Measurements from ENCODE around the gene PTK6.
"Not testable (repeated sequence)": the region's sequence is repeated elsewhere in the genome, so short reads cannot be mapped to it uniquely, and the experiment has no call there.

The PTK6 gene

DNA sequence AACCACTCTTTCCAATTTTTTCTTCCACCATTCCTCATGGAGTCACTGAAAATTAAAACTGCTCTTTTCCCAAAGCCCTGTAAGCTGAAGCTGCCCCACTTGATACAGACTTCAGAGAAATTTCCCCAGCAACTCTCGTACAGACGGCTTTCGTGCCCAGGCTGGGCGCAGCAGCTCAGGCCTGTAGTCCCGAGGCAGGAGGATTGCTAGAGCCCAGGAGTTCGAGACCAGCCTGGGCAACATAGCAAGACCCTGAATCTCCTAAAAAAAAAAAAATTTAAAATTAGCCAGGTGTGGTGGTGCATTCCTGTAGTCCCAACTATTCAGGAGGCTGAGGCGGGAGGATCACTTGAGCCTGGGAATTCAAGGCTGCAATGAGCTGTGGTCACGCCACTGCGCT lies 10.0 kb downstream of the PTK6 start:
- DNase-seq = no peak

DNA sequence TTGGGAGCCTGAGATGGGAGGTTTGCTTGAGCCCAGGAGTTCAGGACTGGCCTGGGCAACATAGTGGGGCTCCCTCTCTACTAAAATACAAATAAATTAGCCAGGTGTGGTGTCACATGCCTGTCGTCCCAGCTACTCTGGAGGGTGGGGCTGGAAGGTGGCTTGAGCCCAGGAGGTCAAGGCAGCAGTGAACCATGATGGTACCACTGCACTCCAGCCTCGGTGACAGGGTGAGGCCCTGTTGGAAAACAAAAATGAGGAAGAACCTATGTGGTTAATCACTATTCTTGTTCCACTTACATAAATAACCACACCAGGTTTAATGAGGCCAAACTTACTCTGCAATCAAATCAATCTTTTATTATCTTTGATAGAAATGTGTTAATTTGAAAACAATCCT lies 11.2 kb downstream of the PTK6 start:
- no peak for DNase-seq

DNA sequence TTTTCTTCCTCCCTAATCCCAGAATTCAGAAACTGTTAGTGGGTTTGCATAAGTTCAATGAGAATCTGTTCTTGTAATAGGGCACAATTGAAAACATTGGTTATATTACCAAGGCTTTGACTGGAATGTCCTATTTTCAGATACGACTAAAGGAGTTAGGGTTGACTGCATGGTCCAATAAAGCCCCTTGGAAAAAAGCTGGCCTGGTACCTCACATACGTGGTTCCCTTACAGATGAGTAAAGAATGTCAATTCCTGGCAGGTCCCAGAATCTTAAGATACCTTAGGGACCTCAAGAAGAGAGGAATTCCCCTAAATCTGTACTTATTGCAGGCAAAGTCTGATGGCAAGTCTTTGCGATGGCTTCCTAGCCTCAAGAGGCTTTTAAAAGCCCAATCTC lies 12.0 kb downstream of the PTK6 start:
- DNase-seq = no peak

DNA sequence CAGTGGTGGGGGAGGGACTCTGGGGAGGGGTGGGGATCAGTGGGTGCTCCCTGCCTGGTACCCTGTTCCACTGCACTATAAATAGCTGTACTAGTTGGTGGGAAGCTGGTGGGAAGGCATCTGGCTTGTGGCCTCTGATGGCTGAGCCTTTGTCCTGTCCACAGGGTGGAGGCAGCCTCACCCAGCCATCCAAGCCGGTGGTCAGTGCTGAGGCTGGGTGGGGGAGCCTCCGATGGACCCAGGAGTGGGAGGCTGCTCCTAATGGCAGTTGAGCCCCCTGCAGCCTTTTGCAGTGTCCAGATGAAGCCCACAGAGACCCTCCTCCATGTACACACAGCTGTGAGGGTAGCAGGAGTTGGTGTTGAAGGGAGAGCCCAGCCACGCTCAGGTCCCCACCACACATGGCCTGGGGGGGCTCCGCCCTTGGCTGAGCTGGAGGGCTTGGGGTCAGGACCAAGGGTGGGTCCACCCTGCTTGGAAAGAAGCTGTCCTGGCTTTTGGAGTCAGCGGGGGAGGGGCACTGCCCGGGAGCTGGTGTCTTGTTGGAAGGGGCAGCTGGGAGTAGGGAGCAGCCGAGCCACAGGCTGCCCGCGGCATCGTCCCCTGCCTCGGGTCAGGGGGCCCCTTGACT lies 14.1 kb downstream of the PTK6 start:
- no peak for DNase-seq

DNA sequence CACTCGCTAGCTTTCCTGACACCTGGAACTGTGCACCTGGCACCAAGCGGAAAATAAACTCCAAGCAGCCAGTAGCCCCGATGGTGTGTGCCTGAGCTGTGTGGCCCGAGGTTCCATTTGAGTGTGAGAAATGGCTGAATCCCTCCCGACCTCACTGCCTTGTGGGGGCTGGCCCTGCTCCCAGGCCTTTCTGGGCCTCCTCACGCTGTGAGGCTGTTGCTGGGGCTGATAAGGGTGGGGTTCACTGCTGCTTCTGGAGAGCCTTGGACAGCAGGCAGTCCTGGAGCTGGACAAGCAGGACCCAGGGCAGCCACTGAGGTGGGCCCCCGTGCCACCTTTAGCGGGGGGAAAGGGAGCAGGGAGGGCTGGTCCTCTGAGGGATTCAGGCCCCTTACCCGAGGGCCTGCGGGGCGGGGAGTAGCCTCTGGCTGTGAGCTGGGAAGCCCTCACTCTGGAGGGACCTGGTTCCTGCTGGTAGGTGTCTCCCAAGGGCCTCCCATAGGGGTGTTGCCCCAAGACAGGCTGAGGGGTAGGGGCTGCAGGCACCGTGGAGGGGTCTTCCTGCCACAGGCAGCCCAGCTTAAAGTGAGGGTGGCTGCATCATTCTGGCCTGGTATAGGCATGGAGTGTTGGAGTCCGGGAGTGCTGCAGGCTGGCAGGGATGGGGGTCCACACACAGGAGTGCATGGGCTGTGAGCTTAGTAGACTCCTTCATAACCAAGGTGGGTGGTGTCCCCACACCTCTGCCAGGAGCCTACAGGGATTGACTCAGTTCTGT lies 14.9 kb downstream of the PTK6 start:
- DNase-seq = no peak

DNA sequence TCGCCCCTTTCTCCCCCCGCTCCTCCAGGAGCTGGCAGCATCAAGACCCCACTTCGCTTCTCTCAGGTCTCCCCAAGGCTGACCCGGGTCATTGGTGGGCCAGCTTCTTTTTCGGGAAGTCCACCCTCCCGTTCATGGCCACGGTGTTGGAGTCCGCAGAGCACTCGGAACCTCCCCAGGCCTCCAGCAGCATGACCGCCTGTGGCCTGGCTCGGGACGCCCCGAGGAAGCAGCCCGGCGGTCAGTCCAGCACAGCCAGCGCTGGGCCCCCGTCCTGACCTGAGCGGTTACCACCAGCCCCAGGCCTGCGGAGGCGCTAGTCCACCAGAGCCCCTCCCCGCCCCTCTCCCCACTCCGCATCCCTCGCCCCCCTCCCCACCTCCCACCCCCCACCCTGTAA lies 15.6 kb downstream of the PTK6 start:
- DNase-seq = no peak

DNA sequence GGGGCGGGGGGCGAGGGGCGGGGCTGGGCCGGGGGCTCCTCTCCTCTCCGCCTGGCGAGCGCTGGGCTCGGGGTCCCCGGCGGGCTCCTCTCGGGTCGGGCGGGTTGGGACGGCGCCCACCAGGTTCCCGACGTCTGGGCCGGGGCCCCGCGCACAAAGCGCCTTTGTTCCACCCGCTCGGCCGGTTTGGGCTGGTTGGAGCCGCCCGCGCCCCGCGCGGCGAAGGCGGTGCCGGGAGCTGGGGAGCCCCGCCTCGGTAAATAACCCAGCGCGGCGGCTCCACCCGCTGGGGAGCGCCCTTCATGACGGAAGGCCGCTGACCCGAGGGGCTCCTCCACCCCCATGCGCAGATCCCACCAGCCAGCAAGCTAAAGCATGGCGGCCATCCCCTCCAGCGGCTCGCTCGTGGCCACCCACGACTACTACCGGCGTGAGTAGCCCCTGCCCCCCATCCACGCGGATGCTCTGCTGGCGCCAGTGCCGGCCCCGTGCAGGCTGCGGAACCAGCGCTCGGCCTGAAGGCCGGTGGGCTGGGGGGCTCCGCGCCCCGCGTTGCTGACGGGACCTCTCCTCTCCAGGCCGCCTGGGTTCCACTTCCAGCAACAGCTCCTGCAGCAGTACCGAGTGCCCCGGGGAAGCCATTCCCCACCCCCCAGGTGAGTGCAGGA lies 16.1 kb downstream of the PTK6 start:
- DNase-seq = peak; percentile 74

DNA sequence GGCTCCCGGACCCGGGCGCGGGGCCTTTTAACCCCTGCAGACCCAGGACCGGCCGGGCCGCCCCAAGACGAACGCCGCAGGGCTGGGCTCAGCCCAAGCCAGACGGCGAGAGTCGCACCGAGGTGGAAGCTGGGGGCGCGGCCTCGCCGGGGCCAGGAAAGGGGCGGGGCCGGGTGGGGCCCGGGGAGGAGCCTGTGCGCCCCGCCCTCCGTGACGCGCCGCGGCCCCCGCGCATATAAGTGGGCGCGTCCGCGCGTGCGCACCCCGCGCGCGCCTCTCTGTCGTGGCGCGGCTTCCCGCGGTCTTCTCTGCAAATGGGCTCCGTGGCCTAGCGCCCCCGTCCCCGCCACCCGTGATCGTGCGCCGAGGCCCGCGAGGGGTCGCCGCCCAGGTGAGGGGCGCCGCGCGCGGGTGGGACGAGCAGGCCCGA lies 16.7 kb downstream of the PTK6 start, which contains the start of gene PPDPF:
PPDPF (plus strand) TSS at position 262 of the 430 bp plus-strand sequence. CDS start 544 bp downstream, outside the sequence.
- DNase-seq = peak; percentile 79

DNA sequence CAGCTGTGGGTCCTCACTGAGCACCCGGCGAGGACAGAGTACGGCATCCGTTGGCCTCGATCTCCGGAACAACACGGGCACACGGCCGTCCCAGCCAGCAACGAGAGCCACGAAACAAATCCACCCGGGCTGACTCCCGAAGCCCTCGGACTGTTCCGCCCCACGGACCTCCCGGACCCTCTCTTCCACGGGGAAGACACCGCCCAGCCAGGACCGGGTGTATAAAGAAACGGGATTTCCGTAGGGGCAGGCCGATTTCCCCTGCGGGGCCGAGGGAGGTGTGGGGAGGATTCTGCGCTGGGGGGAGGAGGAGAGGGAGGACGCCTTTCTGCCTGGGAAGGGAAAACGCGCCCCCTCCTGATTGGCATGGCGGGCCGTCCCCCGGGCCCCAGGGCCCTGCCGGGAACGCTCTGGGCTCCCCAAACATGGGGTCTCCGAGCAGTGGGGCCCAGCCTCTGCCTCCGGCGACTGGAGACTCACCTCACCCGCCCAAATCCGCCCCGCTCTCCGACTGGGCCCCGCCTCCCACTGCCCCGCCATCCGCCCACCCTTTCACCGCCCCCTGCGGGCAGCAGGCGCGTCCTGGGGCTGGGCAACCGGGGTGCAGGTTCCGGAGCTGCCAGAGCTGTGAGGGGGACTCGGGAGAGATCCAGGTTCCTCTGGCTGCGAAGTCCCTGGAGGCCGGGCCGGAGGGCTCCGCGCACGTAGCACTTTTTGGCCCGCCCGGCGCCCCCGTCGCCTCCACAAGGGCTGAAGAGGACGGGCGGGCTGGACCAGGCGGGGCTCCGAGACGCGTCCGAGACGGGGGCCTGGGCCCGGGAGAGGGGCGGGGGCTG lies 17.3 kb downstream of the PTK6 start:
- no peak for DNase-seq

DNA sequence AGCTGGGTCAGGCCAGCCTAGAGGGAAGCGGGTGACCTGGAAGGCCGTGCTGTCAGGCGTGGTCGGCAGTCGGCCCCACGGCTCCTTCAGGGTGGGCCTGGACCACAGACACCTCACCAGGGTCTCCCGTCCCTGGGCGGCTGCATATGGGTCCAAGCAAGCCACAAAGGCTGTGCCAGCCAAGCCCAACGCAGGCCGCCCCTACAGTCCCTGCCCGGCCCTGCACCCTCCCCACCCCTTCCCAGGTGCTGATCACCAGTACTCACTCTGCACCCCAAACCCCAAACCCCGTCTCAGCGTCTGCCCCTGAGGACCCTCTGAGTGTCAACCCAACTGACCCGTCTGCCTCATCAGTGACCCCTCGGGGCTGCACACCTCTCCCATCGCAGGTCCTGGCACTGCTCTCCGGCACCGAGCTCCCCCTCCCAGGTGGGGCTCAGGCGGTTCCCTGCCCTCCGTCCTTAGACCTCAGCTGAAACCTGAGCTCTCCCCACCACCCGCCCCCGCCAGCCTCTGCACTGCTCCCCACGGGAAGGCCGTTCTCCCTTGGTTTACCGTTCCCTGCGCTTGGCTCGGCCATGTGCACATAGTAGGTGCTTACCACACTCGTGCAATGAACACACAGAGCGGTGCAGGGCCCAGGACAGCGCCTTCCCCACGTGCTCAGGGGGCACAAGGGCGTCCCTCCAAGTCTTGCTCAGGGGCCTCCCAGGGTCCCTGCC lies 18.1 kb downstream of the PTK6 start:
- DNase-seq = no peak

DNA sequence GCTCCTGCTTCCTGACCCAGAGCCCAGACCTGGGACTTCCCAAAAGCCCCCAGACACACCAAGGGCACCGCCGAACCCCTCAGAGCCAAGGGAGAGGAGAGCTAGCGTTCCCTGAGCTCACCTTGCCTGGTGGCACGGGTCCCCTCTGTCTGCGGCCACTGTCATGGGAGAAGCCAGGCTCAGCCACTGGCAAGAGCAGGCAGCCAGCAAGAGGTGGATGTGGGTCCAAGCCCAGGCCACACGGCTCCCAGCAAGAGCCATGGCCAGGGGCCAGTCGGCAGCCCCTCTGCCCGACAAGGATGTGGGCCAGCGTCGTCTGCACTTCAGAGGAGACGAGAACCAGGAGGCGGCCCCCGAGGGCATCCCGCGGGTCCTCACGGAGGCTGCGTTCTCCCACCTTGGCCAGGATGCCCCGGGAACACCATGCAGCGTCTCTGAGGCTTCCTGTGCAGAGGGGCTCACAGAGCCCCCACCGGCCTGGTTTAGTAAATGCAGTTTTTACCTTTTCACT lies 18.8 kb downstream of the PTK6 start:
- no peak for DNase-seq

DNA sequence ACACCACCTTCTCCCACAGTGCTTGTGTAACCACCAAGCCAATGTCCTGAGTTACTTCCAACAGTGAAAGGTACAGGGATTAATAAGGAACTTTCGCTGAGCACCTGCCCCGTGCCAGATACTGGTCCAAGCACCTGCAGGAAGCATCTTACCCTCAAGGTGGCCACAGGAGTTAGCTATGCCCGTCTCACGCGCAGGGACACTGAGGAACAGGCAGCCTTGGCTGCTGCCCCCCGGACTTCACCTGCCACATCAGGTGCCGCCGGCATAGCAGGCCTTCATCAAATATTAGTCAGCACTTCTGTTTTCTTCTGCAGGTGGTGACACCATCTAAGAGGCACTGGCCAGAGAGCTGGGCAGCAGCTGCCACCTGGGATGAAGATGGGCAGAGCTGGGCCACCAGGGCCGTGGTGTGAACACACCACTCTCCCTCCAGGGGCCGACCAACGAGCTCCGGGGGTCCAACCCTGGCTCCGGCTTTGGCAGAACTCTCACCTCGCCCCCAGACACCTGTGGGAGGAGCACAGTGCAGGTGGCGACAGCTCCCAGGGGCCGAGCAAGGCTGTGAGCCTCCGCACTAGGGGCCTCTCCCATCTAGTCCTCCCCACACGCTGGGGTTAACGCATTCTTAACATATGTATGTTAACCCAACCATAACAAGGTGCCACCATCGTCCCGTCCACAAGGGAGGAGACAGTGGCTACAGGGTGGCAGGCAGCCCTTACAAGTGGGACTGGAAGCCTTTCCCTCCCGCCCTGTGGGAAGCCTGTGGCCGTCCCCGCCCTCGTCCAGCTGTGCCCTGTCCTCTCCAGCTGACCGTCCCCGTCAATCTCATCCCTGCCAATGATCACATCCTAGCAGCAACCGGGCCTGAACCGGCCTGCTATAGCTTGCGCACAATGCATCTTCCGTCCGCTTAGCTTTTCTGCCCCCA lies 19.5 kb downstream of the PTK6 start:
- peak; percentile 40 for DNase-seq

DNA sequence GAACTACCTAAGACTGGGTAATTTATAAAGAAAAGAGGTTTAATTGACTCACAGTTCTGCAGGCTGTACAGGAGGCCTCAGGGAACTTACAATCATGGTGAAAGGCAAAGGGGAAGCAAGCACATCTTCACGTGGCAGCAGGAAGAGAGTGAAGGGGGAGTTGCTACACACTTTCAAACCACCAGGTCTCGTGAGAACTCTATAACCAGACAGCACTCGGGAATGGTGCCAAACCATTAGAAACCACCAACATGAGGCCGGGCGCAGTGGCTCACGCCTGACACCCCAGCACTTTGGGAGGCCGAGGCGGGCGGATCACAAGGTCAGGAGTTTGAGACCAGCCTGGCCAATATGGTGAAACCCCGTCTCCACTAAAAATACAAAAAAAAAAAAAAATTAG lies 22.7 kb downstream of the PTK6 start:
- DNase-seq = not testable (repeated sequence)

DNA sequence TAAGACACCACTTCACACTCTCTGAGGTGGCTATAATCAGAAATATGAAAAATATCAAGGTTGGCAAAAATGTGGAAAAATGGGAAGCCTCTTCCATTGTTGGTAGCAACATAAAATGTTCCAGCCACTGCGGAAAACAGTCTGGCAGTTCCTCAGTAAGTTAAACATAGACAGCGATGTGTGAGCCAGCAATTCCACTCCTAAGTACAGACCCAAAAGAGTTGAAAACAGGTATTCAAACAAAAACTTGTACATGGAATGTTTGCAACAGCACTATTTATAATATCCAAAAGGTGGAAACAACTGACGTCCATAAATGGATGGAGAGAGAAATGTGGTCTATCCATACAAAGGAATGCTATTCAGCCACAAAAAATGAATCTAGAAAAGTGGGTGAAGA lies 24.0 kb downstream of the PTK6 start:
- DNase-seq = no peak

DNA sequence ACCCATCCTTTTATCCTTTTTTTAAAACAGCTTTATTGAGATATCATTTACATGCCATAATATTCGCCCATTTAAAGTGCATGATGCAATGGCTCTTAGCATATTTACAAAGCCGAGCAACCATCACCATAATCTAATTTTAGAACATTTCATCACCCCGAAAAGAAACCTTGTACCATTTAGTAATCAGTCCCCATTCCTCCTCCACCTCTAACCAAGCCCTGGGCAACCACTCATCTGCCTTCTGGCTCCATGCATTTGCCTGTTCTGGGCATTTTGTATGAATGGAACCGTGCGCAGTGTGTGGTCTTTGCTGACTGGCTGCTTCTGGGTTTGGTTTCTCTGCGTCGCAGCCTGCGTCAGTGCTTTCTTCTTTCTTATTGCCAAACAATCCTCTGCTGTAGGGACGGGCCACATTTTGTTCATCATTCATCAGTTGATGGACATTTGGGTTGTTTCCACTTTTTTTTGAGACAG lies 28.1 kb downstream of the PTK6 start:
- no peak for DNase-seq

DNA sequence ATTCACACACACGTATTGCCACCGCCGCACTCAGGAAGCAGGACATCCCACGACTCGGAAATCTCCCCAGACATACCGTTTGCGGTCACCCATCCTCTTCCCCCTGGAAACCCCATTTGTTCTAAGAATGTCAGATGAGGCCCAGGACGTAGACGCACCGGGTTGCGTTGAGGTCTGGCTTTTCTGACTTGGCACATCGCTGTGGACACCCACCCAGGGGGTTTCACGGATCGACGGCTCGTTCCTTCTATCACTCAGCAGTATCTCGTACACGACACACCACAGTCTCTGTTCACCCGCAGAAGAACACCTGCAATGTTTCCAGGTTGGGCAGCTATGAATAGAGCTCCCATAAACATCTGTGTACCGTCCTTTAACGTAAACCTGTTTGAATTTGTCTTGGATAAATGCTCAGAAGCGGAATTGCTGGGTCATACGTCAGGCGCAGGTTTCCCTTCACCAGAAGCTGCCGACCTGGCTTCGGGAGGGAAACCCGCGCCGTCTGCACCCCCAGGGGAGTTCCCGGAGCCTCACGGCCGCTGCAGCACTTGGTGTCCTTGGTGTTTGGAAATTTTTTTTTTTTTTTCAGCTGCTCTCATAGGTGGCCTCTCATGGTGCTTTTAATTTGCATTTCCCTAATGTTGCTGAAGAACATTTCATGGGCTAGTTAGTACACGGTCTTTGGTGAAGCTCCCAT lies 29.0 kb downstream of the PTK6 start:
- DNase-seq = no peak

DNA sequence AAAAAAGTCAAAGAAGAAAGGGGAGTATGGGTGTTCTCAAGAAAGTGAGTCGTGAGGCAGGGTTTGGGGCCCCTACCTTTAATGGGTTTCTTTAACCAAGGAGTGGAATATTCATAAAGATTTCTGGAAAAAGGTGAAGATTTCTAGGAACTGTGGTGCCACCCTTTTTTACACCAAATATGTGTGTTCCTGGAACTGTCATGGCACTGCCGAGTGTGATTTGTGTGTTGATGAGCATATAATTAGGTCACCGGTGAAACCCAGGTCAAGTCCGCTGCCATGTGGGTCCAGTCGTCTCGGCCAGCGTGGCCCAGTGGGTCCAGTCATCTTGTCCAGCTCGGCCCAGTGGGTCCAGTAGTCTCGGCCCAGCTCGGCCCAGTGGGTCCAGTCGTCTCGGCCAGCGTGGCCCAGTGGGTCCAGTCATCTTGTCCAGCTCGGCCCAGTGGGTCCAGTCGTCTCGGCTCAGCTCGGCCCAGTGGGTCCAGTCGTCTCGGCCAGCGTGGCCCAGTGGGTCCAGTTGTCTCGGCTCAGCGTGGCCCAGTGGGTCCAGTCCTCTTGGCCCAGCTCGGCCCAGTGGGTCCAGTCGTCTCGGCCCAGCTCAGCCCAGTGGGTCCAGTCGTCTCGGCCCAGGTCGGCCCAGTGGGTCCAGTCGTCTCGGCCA lies 30.0 kb downstream of the PTK6 start:
- DNase-seq = no peak

DNA sequence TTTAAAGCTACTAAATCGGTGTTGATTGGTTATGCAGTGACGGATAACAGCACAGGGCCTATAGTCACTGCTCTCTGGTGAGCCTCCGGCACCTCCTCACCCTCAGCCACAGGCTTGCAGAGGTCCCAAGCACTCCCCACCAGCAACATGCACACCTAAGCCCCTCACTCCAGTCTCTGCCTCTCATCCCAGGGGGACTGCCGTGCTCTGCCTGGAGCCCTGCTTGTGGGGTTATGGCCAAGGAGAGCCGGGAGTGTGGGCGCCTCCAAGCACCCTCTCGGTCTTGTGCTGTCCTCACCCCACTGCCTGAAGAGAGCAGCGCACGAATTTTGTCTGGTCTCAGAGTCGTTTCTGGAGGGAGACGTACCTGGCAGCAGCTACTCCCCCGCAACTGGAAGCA lies 31.5 kb downstream of the PTK6 start:
- no peak for DNase-seq

DNA sequence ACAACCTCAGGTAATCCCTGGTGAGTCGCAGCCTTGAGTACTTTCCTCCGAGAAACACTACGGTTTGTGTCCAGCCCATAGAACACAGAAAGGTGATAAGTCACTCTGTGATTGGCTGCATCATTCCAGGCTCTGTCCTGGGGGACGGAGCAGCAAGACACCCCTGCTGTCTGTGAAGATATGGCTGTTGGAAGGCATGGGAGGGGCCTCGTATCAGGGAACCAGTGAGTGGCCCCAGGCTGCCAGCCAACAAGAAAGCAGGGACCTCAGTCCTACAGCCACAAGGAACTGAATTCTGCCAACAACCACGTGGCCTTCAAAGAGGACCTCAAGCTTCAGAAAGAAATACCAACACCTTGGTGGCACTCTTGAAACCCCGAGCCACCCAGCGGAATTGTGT lies 31.9 kb downstream of the PTK6 start:
- DNase-seq = no peak

DNA sequence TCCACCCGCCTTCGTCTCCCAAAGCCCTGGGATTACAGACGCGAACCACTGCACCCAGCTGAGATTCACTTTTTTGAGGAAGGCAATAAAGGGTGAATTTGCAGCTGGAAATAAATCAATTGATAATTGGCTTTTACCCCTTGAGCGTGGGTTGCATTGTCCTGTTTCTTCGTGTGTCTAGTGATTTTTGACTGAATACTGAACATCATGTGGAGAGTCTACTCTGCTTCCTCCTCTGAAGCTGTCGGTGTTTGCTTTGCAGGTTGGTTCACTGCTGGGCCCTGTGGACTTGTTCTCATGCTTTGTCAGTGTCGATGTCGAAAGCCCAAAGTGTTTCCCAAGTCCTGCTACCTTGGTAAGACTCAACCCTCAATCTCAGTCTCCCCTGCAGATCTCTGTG lies 32.5 kb downstream of the PTK6 start:
- no peak for DNase-seq

Measured in DMS53 (cell line).